ENCODE results near the gene DLX3.

DNA sequence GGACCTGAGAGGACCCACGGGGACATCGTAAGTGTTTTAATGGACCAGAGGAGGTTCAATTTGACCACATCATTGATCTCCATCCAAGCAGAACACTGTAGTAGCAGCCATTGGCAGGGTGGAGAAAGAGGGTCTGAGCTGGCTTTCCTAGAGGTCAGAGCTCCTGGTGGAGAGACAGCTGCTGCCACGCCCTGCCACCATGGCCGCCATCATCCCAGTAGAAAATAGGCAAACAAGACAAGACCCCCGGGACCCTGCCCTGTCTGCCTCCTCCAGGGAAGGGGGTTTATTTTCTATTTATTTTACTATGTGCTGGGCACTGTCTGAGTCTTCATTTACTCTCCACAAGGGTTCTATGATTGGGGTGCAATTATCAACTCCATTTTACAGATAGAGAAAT lies 49.5 kb upstream of the DLX3 start:
- no peak for TF ChIP-seq CTCF (conservative IDR thresholded peaks at IDR 0.05)
- no peak for TF ChIP-seq EZH2 (IDR thresholded peaks at IDR 0.05; ENCODE audit: low read depth)

All from PC-9 (cell line).